Neuronal stem cell (in vitro differentiated cells): Measurements from ENCODE around the gene RALGAPA1.
A peak's percentile ranks its signal among the peaks of the same experiment; 100 is the strongest.
"Not testable (repeated sequence)": the region's sequence is repeated elsewhere in the genome, so short reads cannot be mapped to it uniquely, and the experiment has no call there.

Experiments
- DNase-seq: peaks from one replicate; pipeline ENCODE4 v3.0.0-alpha.2; 2013; ENCODE audit warnings: low spot score
- H2AFZ ChIP-seq: one replicate; pipeline ENCODE4 v1.6.1; 2013; ENCODE audit warnings: mild to moderate bottlenecking, low read length, inconsistent platforms
- H2AK5ac ChIP-seq: 2 replicates; pipeline ENCODE4 v1.6.1; 2013; ENCODE audit warnings: low read depth, mild to moderate bottlenecking, inconsistent platforms, low read length, moderate library complexity, mixed read lengths
- H2BK120ac ChIP-seq: 2 replicates; pipeline ENCODE4 v1.6.1; 2013; ENCODE audit warnings: low read depth, mild to moderate bottlenecking, inconsistent platforms, low read length, moderate library complexity, mixed read lengths
- H2BK12ac ChIP-seq: one replicate; pipeline ENCODE4 v1.6.1; 2013; ENCODE audit warnings: low read length, inconsistent platforms
- H2BK15ac ChIP-seq: 2 replicates; pipeline ENCODE4 v1.6.1; 2013; ENCODE audit warnings: mild to moderate bottlenecking, low read length, inconsistent platforms, mixed read lengths
- H2BK5ac ChIP-seq: one replicate; pipeline ENCODE4 v1.6.1; 2013; ENCODE audit warnings: inconsistent platforms, mild to moderate bottlenecking, low read length, moderate library complexity
- H3K14ac ChIP-seq: one replicate; pipeline ENCODE4 v1.6.1; 2013; ENCODE audit warnings: low read length, inconsistent platforms
- H3K18ac ChIP-seq: 2 replicates; pipeline ENCODE4 v1.6.1; 2013; ENCODE audit warnings: low read length, inconsistent platforms
- H3K23ac ChIP-seq: 2 replicates; pipeline ENCODE4 v1.6.1; 2013; ENCODE audit warnings: low read depth, mild to moderate bottlenecking, mixed read lengths, low read length, inconsistent platforms; ENCODE audit not compliant: poor library complexity
- H3K27ac ChIP-seq: replicated peaks from 3 replicates; pipeline ENCODE4 v1.5.1; 2013; ENCODE audit warnings: low read length, inconsistent platforms
- H3K27me3 ChIP-seq, 3 experiments: 2 replicates each; pipeline ENCODE4 v1.6.1; 2013; ENCODE audit warnings: low read length in 3 of 3, mild to moderate bottlenecking in 2 of 3, inconsistent platforms in 1 of 3, low read depth in 1 of 3, mixed read lengths in 1 of 3, moderate library complexity in 1 of 3; ENCODE audit not compliant: control insufficient read depth in 3 of 3, insufficient read depth in 3 of 3
- H3K36me3 ChIP-seq, 2 donors: replicated peaks in 1 of 2; 2 replicates each; pipeline ENCODE4 v1.6.1; 2013; ENCODE audit warnings: low read length in 2 of 2; ENCODE audit not compliant: control insufficient read depth in 2 of 2, insufficient read depth in 2 of 2
- H3K4ac ChIP-seq: 2 replicates; pipeline ENCODE4 v1.6.1; 2013; ENCODE audit warnings: inconsistent platforms, mild to moderate bottlenecking, low read length, moderate library complexity
- H3K4me1 ChIP-seq, 2 donors: 1 replicate in 1 of 2; 2 replicates in 1 of 2; pipeline ENCODE4 v1.6.1; 2013; ENCODE audit warnings: low read length in 2 of 2, low read depth in 1 of 2; ENCODE audit not compliant: control insufficient read depth in 2 of 2, insufficient read depth in 1 of 2
- H3K4me2 ChIP-seq: one replicate; pipeline ENCODE4 v1.6.1; 2013; ENCODE audit warnings: mild to moderate bottlenecking, low read length, inconsistent platforms; ENCODE audit not compliant: insufficient read depth, poor library complexity, severe bottlenecking
- H3K4me3 ChIP-seq, 2 donors: 2 replicates each; pipeline ENCODE4 v1.5.1; 2013; ENCODE audit warnings: low read length in 2 of 2, mild to moderate bottlenecking in 2 of 2, inconsistent platforms in 1 of 2, moderate library complexity in 1 of 2
- H3K79me1 ChIP-seq: one replicate; pipeline ENCODE4 v1.6.1; 2013; ENCODE audit warnings: low read depth, mild to moderate bottlenecking, inconsistent platforms, low read length, moderate library complexity
- H3K9ac ChIP-seq: one replicate; pipeline ENCODE4 v1.6.1; 2013; ENCODE audit warnings: mild to moderate bottlenecking, low read depth, low read length, inconsistent platforms; ENCODE audit not compliant: poor library complexity
- H3K9me3 ChIP-seq, 2 donors: replicated peaks in 1 of 2; 2 replicates each; pipeline versions ENCODE3 to v1.6.1; 2013; ENCODE audit warnings: low read length in 2 of 2, mild to moderate bottlenecking in 2 of 2, inconsistent platforms in 1 of 2, low read depth in 1 of 2, mixed read lengths in 1 of 2, moderate library complexity in 1 of 2; ENCODE audit not compliant: control insufficient read depth in 2 of 2, insufficient read depth in 1 of 2
- H4K8ac ChIP-seq: one replicate; pipeline ENCODE4 v1.6.1; 2013; ENCODE audit warnings: low read depth, mild to moderate bottlenecking, inconsistent platforms, low read length, moderate library complexity
- H4K91ac ChIP-seq: one replicate; pipeline ENCODE4 v1.6.1; 2013; ENCODE audit warnings: low read length, low read depth, mild to moderate bottlenecking, inconsistent platforms; ENCODE audit not compliant: poor library complexity
- WGBS, 2 donors: extraction: QIAGEN DNeasy Blood & Tissue Kit; methylation state at CpG; one replicate each; pipeline ENCODE4 v1.1.7; 2013; ENCODE audit warnings: missing lambda C conversion rate in 2 of 2, mixed read lengths in 1 of 2; ENCODE audit not compliant: insufficient read length in 2 of 2, insufficient replicate concordance in 1 of 2; ENCODE audit errors: extremely low coverage in 2 of 2; 5-methylcytosine and 5-hydroxymethylcytosine counted together

Gene RALGAPA1

DNA sequence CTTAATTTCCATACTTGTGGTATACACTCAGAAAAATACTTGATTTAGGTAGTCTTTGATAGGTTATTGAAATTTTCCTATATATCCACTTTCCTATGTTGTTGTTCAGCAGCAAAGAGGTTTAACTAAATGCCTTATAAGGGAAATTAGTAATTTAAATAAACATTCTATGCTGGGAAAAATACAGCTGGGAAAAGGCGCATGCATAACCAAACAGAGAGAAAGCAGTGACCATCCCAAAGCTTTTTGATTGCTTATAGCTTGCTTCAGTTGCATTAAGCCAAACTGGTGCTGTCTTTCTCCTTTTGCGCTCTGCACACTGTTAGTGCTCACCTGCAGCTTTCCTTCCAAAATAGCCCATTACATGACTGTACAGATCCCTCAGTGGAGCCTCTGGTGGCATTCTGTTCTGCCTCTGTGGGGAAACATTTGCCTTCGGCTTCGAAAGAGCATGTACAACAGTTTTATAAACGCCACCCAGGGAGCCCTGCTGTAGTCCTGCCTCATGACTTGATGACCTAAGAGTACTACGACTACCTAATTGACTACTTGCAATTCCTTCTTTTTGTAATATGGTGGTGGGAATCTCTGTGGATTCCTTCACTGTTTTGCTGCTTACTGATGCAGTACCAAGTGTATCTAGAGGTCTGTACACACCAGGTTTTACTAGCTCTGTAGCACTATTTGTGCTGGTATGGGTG, 120.8 kb downstream of the RALGAPA1 start:
- Histone ChIP-seq H2BK15ac (no peak overlapping the region), H3K18ac (no peak overlapping the region), H3K9ac (no peak overlapping the region), H3K27me3 (no peaks in the 10 kb centered on the region), H3K23ac (no peak overlapping the region), H2AFZ (no peak overlapping the region), H3K4ac (no peak overlapping the region), H2BK12ac (no peak overlapping the region), H4K91ac (no peak overlapping the region), H2AK5ac (no peak overlapping the region), H3K79me1 (no peaks in the 10 kb centered on the region), H3K14ac (no peak overlapping the region), H3K4me2 (no peak overlapping the region), H2BK5ac (no peak overlapping the region), H3K4me1 (no peaks in the 10 kb centered on the region), H3K36me3 (peaks cover 1 to 25% of the 10 kb centered on the region in 2 donors), H3K27ac (no peak overlapping the region), H3K4me3 (no peak overlapping the region), H4K8ac (no peak overlapping the region), H3K9me3 (no peaks in the 10 kb centered on the region), H2BK120ac (no peak overlapping the region)
- WGBS, 2 donors, result no CpG with 5 or more reads among the region's 6 CpGs
- no peak for DNase-seq

DNA sequence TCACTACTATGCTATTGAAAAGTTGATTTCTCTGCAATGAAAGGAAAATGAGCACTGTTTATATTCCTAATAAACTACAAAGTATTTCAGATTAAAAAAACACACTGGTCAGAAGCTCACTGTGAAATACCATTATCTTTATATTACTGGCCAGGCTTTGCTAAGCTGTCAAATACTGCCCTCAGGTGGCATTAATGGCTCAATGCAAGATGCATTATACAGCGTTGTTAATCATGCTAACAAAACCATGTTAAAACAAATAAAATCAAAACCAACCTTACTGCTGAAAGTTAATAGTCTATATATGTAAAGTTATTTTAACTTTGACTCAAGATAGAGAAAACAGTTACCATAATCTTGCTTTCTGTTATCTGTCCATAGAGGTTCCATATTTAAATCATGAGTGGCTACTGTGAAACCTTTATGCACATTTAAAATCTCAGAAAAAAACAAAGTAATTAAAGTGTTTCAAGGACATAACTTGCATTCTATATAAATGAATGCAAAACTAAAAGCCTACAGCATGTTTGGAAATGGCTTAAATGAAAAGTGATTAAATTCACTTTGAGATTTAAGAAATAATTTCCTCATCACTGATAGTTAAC, 121.7 kb downstream of the RALGAPA1 start:
- Histone ChIP-seq H3K36me3 (peaks cover 1 to 31% of the 10 kb centered on the region in 2 donors), H3K4ac (no peak overlapping the region), H3K79me1 (no peaks in the 10 kb centered on the region), H3K4me2 (no peak overlapping the region), H3K9ac (no peak overlapping the region), H2BK15ac (no peak overlapping the region), H2BK120ac (no peak overlapping the region), H3K23ac (no peak overlapping the region), H2AK5ac (no peak overlapping the region), H4K8ac (no peak overlapping the region), H3K18ac (no peak overlapping the region), H3K4me3 (no peak overlapping the region), H3K27me3 (no peaks in the 10 kb centered on the region), H2AFZ (no peak overlapping the region), H2BK5ac (no peak overlapping the region), H2BK12ac (no peak overlapping the region), H4K91ac (no peak overlapping the region), H3K14ac (no peak overlapping the region), H3K27ac (no peak overlapping the region), H3K9me3 (no peaks in the 10 kb centered on the region), H3K4me1 (no peaks in the 10 kb centered on the region)
- peak; percentile 35 for DNase-seq
- no CpG with 5 or more reads among the region's 1 CpG for WGBS, 2 donors

DNA sequence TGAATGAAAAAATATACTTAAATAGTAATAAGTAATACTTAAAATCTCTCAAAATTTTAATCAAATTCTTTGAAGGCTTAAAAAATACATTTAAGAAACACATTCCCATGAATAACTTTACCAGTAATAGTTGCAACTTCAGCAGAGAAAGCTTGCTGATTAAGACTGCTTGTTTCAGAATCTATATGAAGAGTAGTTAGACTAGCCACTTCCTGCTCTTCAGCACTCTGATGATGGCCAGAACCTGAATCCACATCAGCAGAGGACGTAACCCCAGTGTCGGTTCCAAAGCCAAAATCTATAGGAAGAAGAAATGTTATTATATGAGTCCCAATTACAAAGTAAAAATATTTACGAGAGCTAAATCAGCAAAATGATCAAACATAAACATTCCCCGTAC, 125.4 kb downstream of the RALGAPA1 start:
- WGBS, 2 donors, result no CpG with 5 or more reads among the region's 4 CpGs
- not testable (repeated sequence) for DNase-seq, H4K8ac ChIP-seq, H3K27me3 ChIP-seq, H3K9me3 ChIP-seq, H3K4me1 ChIP-seq, H4K91ac ChIP-seq, H3K9ac ChIP-seq, H3K4me2 ChIP-seq, H3K27ac ChIP-seq, H2AK5ac ChIP-seq, H2BK5ac ChIP-seq, H2BK12ac ChIP-seq, H3K14ac ChIP-seq, H3K23ac ChIP-seq, H2BK120ac ChIP-seq, H3K18ac ChIP-seq, H3K4me3 ChIP-seq, H2AFZ ChIP-seq, H3K4ac ChIP-seq, H2BK15ac ChIP-seq, H3K79me1 ChIP-seq
- peaks cover 1 to 31% of the 10 kb centered on the region in 2 donors for H3K36me3 ChIP-seq

DNA sequence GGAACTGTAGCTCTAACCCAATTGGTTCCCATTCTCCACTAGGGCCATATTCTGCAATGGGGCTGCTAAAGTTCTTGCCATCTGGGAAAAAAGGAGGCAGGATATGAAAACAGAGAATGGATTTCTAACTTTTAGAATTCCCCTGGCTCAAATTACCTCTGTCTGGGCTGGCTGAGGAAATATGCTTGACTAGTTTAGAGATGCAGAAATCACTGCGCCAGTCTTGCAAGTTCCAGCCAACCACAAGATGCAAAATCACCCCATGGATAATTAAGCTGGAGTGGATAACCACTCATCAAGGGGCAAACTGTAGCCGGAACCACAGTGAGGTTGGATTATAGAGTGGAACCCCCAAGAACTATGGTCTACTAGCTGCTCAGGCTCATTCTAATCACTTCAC, 126.3 kb downstream of the RALGAPA1 start:
- Histone ChIP-seq H3K27me3 (no peaks in the 10 kb centered on the region), H2BK120ac (no peak overlapping the region), H2BK5ac (no peak overlapping the region), H3K4me3 (no peak overlapping the region), H2AK5ac (no peak overlapping the region), H3K14ac (no peak overlapping the region), H2BK12ac (no peak overlapping the region), H3K23ac (no peak overlapping the region), H3K4me1 (no peaks in the 10 kb centered on the region), H3K9me3 (no peaks in the 10 kb centered on the region), H3K4me2 (no peak overlapping the region), H4K91ac (no peak overlapping the region), H2BK15ac (no peak overlapping the region), H3K4ac (no peak overlapping the region), H3K9ac (no peak overlapping the region), H3K18ac (no peak overlapping the region), H2AFZ (no peak overlapping the region), H3K27ac (no peak overlapping the region), H3K36me3 (peaks cover 0 to 28% of the 10 kb centered on the region in 2 donors), H4K8ac (no peak overlapping the region), H3K79me1 (no peaks in the 10 kb centered on the region)
- WGBS, 2 donors, result no CpG with 5 or more reads among the region's 2 CpGs
- no peak for DNase-seq
